ENCODE data around the gene TTC27.

GRCh38 chr2:32838418-32838817 lies 210.6 kb downstream of the TTC27 start:
- no peak for TF ChIP-seq AR (CRISPR knock-in tag; IDR thresholded peaks at IDR 0.05)
- TF ChIP-seq TEAD4 (CRISPR knock-in tag; IDR thresholded peaks at IDR 0.05) = no peak
- no peak for TF ChIP-seq FOXP1 (CRISPR knock-in tag; IDR thresholded peaks at IDR 0.05; ENCODE audit: borderline replicate concordance)
- TF ChIP-seq ELF4 (CRISPR knock-in tag; IDR thresholded peaks at IDR 0.05; ENCODE audit: low read depth) = no peak
- no peak for TF ChIP-seq CTCF (IDR thresholded peaks at IDR 0.05)
- no peak for TF ChIP-seq ETV6 (CRISPR knock-in tag; IDR thresholded peaks at IDR 0.05)
- TF ChIP-seq ATF2 (CRISPR knock-in tag; IDR thresholded peaks at IDR 0.05; ENCODE audit: borderline replicate concordance, low read depth) = no peak
- TF ChIP-seq NR1H2 (CRISPR knock-in tag; IDR thresholded peaks at IDR 0.05) = no peak
- no peak for TF ChIP-seq GABPB1 (CRISPR knock-in tag; IDR thresholded peaks at IDR 0.05)
- no peak for TF ChIP-seq SP1 (CRISPR knock-in tag; conservative IDR thresholded peaks at IDR 0.05)

Measured in WTC11 (cell line).